A549 treated with AZD2906 at 1 μM for 4 hours (cell line): ENCODE measurements around the gene ATP6V0D1. TPM values are rescaled to one million over a fixed set of nuclear protein-coding genes. Genes with fewer than 3 reads are reported as not detected.

Source experiments
- total RNA-seq: library from RNA; stranded (reverse); fragments of 200-300 nt; extraction: Qiagen RNA extraction; gene quantifications from 5 replicates; pipeline ENCODE4 v1.2.3, GENCODE V29; 2022

Gene ATP6V0D1
- 106 to 121 TPM (median 117 TPM) in 5 replicates for total RNA-seq

DNA sequence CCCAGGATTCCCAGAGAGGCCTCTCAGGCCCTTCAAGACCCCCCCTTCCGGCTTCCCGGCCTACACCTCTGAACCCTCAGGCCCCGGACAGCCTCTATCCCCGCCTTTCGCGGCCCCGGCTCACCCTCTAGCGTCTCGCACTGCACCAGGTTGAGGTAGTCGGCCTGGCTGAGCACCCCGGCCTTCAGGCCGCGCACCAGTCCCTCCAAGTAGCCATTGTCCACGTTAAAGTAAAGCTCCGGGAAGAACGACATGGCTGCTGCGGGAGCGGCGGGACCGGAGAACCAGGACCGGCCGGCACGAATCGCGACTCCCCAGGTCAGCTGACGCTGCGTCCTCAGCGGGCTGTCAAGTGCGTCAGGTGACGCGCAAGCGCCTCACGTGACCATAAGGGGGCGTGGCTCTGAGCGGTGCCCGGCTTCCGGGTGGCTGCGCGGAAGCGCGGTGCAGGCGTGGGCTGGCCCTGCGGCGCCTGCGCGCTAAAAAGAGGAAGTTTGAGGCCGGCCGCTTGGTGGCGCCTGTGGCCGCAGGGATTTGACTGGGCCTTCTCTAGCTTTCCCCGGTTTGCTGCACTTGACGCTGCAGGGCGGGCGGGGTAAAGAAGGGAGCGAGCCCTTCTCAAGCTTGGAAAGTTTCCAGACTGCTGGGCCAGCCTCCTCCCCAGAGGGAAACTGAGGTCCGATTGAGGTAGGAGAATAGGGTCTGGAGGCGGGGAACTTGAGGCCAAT is at the start of gene ATP6V0D1:
ATP6V0D1 (minus strand) TSS at position 325 of the 728 bp plus-strand sequence; CDS start at position 254, 71 bp downstream.

DNA sequence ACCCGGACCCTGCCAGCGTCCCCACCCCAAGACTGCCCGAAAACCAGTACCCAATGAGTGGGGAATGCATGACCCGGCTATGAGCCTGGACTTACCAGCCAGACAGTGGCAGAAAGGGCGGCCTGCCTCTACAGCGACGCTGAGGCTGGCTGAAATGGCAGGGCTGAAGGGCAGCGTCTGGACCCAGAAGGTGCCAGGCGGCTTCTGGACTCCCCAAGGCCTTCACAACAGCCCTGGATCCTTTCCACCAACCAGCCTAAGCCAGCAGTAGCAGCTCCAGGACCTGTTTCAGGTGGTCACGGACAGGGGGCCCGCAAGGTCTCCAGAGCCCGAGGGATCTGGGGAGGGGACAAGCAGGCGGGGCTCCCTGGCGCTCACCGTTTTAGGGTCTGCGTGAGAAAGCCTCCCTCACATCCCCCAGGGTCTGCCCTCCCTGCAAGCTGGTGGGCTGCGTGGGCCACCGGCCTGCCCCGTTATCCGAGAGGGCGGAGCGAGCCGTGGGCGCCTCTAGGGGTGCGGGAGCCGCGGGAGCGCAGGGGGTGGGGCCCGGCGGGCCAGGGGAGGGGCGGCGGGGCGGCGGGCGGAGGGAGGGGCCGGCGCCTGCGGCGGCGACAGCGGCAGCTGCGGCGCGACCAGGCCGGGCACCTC is 47.4 kb upstream of the ATP6V0D1 start, which contains the start of gene RIPOR1:
RIPOR1 (plus strand) TSS at position 608 of the 648 bp plus-strand sequence. CDS start 9,618 bp downstream, outside the sequence.

DNA sequence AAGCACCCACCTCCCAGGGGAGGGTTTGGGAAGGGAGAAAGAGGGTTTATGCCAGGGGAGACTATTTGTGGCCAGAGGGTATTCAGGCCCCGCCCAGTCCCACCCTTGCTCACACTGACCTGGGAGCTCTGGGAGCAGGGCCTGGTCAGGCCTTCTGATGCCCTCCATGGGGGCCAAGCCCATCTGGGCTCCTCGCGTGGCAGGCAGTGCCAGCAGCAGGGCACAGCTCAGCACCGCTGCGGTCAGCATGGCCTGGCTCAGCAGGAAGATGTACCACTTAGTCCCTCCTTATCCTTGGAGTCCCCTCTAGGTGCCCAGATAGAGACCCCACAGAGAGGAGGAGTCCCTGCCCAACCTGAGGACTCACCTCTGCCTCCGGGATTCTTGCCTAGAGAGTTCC is 2.2 kb upstream of the ATP6V0D1 start, which contains the start of gene AGRP:
AGRP (minus strand) TSS at position 398 of the 400 bp plus-strand sequence; CDS start at position 249, 149 bp downstream.

DNA sequence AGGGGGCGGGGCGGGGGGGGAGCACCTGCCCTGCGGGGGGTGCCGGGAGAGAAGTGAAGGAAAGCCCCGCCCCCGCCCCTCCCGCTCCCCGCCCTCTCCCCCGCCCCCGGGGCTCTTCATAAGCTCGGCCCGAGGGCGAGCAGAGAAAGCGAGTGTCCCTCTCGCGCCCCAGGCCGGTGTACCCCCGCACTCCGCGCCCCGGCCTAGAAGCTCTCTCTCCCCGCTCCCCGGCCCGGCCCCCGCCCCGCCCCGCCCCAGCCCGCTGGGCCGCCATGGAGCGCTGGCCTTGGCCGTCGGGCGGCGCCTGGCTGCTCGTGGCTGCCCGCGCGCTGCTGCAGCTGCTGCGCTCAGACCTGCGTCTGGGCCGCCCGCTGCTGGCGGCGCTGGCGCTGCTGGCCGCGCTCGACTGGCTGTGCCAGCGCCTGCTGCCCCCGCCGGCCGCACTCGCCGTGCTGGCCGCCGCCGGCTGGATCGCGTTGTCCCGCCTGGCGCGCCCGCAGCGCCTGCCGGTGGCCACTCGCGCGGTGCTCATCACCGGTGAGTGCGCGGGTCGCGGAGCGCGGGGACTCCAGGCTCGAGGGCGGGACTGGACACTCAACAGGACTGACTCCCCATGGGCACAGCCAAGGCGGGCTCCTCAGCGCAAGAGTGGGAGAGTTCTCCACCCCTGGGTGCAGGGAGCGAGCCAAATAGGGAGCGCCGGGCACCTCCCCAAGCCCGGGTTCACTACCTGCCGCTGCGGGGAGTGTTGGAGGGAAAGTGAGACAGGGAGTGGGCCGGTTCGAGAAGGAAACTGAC is 49.8 kb downstream of the ATP6V0D1 start, which contains the start of gene HSD11B2:
HSD11B2 (plus strand) TSS at position 145 of the 798 bp plus-strand sequence; CDS start at position 273, 128 bp downstream.

DNA sequence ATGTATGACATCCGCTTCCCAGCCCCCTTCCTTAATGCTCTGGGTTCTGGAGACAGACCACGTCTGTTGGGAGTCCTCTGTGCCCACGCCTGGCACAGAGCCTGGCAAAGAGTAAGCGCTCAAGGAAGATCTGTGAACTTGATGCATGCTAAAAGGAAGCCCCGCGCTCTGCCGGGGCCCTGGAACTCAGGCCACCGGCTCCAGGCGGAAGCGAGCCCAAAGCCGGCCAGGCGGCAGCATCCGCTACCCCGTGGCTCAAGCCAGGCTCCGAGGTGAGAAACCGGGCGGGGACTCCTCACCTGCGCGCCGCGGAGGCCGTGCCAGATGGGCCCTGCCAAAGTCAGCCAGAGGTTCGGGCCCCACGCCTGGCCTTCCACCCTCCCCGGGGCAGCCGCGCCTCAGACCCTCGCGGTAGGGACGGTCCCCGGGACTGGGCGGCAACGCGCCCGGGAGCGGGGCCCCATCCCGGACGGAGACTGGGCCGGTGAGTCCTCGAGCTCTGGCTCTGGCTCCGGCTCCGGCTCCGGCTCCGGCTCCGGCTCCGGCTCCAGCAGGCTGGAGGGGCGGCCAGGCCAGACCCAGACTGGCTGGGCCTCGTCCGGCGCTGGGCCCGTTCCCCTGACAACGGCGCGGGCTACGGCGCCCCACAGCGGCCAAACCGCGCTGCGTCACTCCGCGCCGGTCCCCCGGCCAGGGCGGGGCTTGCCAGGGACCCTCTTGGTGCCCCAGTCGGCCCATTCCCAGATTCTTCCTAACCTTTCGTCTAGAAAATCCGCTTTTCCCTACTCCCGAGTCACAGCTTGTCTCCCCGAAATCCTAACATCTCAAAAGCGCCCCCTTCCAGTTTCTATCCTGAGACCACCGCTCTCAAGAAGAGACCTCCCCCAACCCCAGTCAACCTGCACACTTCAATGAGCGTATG is 64.8 kb downstream of the ATP6V0D1 start, which contains the start of gene ZDHHC1:
ZDHHC1 (minus strand) TSS at position 606 of the 922 bp plus-strand sequence. CDS start 8,702 bp downstream, outside the sequence.

DNA sequence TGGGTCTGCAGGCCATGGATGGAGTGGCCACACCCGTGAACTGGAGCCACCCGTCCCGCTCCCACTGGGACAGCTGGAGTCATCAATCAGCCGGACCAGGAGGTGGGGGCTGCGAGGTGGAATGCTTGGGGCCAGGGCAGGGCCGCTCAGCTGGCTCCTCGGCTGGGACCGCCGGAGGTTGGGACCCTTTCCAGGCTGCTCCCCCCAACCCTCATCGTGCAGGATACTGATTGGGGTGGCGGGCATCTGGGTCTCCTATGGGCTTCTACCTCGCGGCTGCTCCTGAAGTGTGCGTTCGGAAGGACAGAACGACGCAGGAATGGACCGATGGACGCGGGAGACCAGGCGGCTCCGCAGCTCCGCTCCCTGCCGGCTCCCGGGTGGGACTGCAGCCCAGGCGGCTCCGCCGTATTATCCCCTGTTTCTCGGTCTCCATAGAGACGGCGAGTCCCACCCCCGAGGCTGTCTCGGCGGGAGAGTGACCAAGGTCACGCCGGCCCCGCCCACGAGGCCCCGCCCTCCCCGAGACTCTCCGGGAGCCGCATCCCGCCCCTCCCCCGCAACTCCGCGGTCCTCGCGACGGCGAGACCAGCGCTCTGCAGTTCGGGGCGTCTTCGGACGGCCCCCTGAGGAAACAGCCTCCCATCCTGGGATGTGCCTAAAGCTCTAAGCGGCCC is 87.7 kb downstream of the ATP6V0D1 start, which contains the start of gene TPPP3:
TPPP3 (minus strand) TSS at position 388 of the 677 bp plus-strand sequence. CDS start 2,387 bp downstream, outside the sequence.

Other genes with a start within 250 kb of the ATP6V0D1 start
- 35.1 to 58.4 TPM (median 51.7 TPM) in 5 replicates for gene FHOD1, start 233.7 kb downstream of the ATP6V0D1 start, total RNA-seq
- 1.0 to 1.8 TPM (median 1.4 TPM) in 5 replicates for gene SLC9A5, start 232.2 kb downstream of the ATP6V0D1 start, total RNA-seq
- 12.1 to 14.0 TPM (median 13.6 TPM) in 5 replicates for gene PLEKHG4, start 201.6 kb downstream of the ATP6V0D1 start, total RNA-seq
- 0.09 to 0.34 TPM (median 0.19 TPM) in 5 replicates for gene KCTD19, start 154.4 kb downstream of the ATP6V0D1 start, total RNA-seq
- gene LRRC36, start 154.3 kb downstream of the ATP6V0D1 start, total RNA-seq, result 0.06 to 0.08 TPM (median 0.07 TPM) in 4 of 5 replicates, not detected in the other
- 8.4 to 16.1 TPM (median 13.5 TPM) in 5 replicates for gene TPPP3, start 87.7 kb downstream of the ATP6V0D1 start, total RNA-seq
- 4.2 to 7.1 TPM (median 6.6 TPM) in 5 replicates for gene ZDHHC1, start 64.7 kb downstream of the ATP6V0D1 start, total RNA-seq
- gene HSD11B2, start 50.0 kb downstream of the ATP6V0D1 start, total RNA-seq, result 2.1 to 2.7 TPM (median 2.1 TPM) in 5 replicates
- gene AGRP, start 2.4 kb upstream of the ATP6V0D1 start, total RNA-seq, result 0.17 TPM in 1 of 5 replicates, not detected in the others
- 38.1 to 46.7 TPM (median 43.1 TPM) in 5 replicates for gene RIPOR1, start 47.7 kb upstream of the ATP6V0D1 start, total RNA-seq
- gene CTCF, start 81.4 kb upstream of the ATP6V0D1 start, total RNA-seq, result 32.3 to 36.0 TPM (median 33.3 TPM) in 5 replicates
- gene CARMIL2, start 164.0 kb upstream of the ATP6V0D1 start, total RNA-seq, result 1.2 to 3.1 TPM (median 2.6 TPM) in 5 replicates
- gene ACD, start 179.1 kb upstream of the ATP6V0D1 start, total RNA-seq, result 31.5 to 38.9 TPM (median 36.7 TPM) in 5 replicates
- gene PARD6A, start 179.8 kb upstream of the ATP6V0D1 start, total RNA-seq, result 1.5 to 2.7 TPM (median 2.2 TPM) in 5 replicates
- 5.7 to 12.3 TPM (median 10.1 TPM) in 5 replicates for gene ENKD1, start 185.6 kb upstream of the ATP6V0D1 start, total RNA-seq
- gene C16orf86, start 185.7 kb upstream of the ATP6V0D1 start, total RNA-seq, result 0.08 to 0.15 TPM (median 0.12 TPM) in 4 of 5 replicates, not detected in the other
- gene GFOD2, start 238.2 kb upstream of the ATP6V0D1 start, total RNA-seq, result 15.6 to 18.9 TPM (median 16.6 TPM) in 5 replicates